Activated CD4-positive, alpha-beta T cell treated with anti-CD3 and anti-CD28 coated beads, Interleukin-2, amount 50 U/mL, for 48 hours (primary cell): ENCODE results near the gene IQCK.

Experiments
- DNase-seq, 2 experiments: peaks; one replicate each; pipeline ENCODE4 v3.0.0-alpha.2; 2020

The IQCK gene

GRCh38 chr16:19722269-19722952 lies 4.3 kb downstream of the IQCK start:
- DNase-seq, result no peak

- no peak for DNase-seq
Measured at GRCh38 chr16:19722981-19723380, 4.9 kb downstream of the IQCK start.

- DNase-seq, result no peak
Measured at GRCh38 chr16:19728636-19728965, 10.5 kb downstream of the IQCK start.

GRCh38 chr16:19733551-19733950 lies 15.5 kb downstream of the IQCK start:
- DNase-seq, result no peak

GRCh38 chr16:19735074-19735867 lies 17.2 kb downstream of the IQCK start:
- DNase-seq, result no peak

- no peak for DNase-seq
Measured at GRCh38 chr16:19737306-19738038, 19.4 kb downstream of the IQCK start.

- DNase-seq, result no peak
Measured at GRCh38 chr16:19741354-19741753, 23.3 kb downstream of the IQCK start.

- DNase-seq, result no peak
Measured at GRCh38 chr16:19743816-19744159, 25.7 kb downstream of the IQCK start.

GRCh38 chr16:19744670-19745069 lies 26.6 kb downstream of the IQCK start:
- DNase-seq, result no peak

- DNase-seq, result no peak
Measured at GRCh38 chr16:19745286-19746010, 27.4 kb downstream of the IQCK start.

GRCh38 chr16:19746561-19746960 lies 28.5 kb downstream of the IQCK start:
- no peak for DNase-seq

- no peak for DNase-seq
Measured at GRCh38 chr16:19748389-19749168, 30.5 kb downstream of the IQCK start.

GRCh38 chr16:19749571-19750080 lies 31.6 kb downstream of the IQCK start:
- DNase-seq, result no peak

- no peak for DNase-seq
Measured at GRCh38 chr16:19751478-19752385, 33.7 kb downstream of the IQCK start.

- no peak for DNase-seq
Measured at GRCh38 chr16:19753815-19754643, 36.0 kb downstream of the IQCK start.

- DNase-seq, result no peak
Measured at GRCh38 chr16:19754644-19755036, 36.6 kb downstream of the IQCK start.

GRCh38 chr16:19755268-19755667 lies 37.2 kb downstream of the IQCK start:
- no peak for DNase-seq

GRCh38 chr16:19757026-19757425 lies 39.0 kb downstream of the IQCK start:
- no peak for DNase-seq

GRCh38 chr16:19757762-19758595 lies 39.9 kb downstream of the IQCK start:
- no peak for DNase-seq
